Activated CD8-positive, alpha-beta memory T cell treated with anti-CD3 and anti-CD28 coated beads, Interleukin-2, amount 50 U/mL, for 1 hour (primary cell): ENCODE measurements around the gene WWOX.

ENCODE experiments used
- DNase-seq: peaks from one replicate; pipeline ENCODE4 v3.0.0-alpha.2; 2020; ENCODE audit errors: extremely low read depth

The WWOX gene

GRCh38 chr16:78225919-78226318, 126.5 kb downstream of the WWOX start:
- DNase-seq, result no peak

- DNase-seq, result no peak
Measured at GRCh38 chr16:78227855-78228254, 128.4 kb downstream of the WWOX start.

DNA sequence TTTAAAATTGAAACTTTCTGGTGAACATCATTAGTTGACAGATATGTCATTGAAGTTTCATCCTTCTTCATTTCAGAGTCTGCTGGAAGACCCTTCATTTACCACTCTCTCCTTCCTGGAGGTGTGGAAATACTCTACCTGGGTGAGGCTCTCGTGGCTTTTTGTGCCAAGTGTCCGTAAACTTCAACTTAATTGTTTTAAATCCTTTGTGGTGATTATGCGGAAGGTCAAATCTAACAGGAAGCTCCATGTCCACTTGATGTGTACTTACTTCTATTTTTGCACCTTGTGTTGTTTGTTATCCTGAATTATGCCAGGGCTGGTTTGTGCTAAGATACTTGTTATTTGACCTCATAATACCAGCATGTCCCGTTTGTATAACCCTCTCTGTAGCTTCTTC, 129.2 kb downstream of the WWOX start:
- DNase-seq, result no peak

- DNase-seq, result no peak
Measured at GRCh38 chr16:78230832-78231231, 131.4 kb downstream of the WWOX start.

DNA sequence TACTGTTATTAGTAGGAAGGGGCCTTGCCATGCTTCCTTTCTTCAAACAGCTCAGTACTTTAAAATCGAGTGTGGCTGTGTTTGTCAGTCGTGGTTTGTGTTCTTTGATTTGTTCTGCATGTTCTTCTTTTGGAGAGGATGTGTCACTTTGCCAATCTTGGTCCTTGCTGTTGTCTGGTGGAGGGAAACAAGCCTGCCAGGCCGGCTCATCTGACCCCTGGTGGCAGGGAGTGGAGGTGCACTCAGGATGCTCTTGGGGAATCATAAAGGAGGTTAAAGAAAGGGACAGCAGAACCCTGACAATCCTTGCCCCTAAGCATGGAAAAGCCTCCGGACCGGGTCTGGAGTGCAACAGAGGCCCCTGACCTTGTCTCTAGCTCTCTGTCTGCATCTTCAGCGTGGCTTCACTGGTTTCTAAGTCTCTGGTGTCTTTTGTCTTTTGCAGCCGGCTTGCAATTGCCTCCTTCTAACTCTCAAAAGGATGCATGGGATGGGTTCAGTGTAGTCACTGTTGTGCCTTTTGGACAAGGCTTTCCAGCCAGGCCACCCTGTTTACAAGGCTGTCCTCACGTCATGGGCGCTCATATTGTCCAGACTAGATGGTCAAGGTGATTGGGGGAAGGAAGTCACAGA, 135.8 kb downstream of the WWOX start:
- peak; percentile 4 for DNase-seq

- DNase-seq, result no peak
Measured at GRCh38 chr16:78235876-78236275, 136.4 kb downstream of the WWOX start.

GRCh38 chr16:78237841-78238240, 138.4 kb downstream of the WWOX start:
- no peak for DNase-seq

DNA sequence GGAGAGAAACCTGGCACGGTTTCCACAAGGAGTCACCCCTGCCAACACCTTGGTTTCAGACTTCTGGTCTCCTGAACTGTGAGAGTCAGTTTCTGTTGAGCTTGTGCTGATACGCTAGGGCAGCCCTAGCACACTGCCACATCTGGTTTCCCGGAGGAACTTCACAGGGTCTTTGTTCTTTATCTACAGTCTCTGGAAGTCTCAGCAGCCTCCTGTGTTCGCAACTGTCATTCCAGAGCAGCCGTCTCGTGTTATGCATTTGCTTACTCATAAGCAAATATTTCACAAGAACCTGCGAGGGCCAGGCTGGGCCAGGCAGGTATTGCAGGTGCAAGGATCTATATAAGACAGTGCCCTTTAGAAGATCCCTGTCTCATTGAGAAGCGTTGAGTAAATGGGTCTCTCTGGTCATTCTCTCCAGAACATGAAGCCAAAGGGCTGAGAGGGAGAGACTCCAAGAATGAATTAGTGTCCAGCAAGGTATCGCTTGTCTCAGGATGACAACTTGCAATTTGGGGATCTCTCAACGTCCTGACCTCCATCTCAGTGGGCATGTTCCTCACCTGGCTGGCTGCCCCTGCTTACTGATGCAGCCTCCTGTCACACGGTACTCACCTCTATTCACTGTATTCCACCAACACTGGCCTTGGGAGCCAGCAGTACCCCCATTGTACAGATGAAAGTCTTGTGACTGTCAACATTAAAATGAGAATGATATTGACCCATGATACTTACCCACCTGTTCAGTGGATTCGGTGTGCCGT, 141.2 kb downstream of the WWOX start:
- DNase-seq, result no peak

DNA sequence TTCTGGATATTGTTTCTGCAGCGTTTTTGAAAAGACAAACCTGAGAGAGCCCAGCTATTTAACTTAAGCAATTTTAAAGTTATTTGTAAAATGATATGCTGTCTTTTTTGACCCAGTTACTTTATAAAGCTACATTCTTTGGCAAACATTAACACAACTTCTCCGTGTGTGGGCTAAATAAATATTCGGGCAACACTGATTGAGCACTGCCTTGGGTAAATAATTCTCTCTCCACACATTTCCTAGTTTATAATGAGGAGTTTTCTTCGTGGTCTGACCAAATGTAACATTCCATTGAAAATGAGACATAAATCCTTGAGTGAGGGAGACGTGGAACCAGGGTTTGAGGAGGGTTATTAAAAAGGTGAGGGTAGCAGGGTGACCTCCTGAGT, 142.8 kb downstream of the WWOX start:
- no peak for DNase-seq

DNA sequence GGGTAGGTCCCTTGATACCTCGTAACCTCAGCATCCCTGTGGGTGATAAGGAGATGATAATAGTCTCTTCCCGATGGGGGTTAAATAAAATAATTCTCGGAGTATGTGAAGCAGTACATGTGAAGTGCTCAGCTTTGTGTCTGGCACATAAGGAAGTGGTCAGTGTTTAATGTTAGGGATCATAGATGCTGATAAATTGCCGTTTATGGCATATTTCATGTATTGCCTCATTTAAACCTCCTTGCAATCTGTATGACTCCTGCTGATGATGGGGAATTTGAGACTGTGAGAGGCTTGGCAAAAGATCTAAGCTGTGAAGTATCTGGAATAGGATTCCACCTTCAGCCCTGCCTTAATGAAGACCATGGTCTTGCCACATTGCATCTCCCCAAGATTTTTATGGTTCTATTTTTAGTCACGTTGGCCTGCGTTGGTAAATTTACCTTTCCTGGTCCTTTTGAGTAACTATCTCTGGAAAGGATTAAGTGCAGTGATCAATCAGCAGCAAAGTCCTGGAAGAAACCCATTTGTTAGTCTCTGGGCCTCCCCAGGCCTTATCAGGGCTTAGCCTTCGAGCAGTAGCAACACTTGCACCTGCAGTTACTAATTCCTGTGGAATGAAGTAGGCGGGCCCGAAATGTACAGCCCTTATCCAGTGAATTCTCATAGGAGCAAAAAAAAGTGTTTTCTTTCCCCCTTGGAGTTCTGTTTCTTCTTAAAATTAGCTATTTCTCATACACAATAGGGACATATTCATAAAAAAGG, 144.9 kb downstream of the WWOX start:
- DNase-seq, result no peak

- DNase-seq, result no peak
Measured at GRCh38 chr16:78246559-78246958, 147.1 kb downstream of the WWOX start.

DNA sequence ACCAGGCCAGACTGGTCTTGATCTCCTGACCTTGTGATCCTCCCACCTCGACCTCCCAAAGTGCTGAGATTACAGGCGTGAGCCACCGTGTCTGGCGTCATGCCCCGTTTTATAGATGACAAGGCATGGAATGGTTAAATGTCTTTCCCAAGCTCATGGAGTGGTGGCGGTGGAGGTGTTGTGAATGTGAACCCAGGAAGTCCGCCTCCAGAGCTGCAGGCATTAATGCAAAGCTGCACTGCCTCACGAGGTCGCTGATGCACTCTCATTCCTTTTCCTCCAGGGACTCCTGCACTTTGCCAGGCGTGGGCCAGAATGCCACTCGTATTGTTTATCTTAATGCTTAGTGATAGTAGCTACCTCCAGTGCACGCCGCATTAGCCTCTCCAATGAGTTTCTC, 149.6 kb downstream of the WWOX start:
- no peak for DNase-seq

DNA sequence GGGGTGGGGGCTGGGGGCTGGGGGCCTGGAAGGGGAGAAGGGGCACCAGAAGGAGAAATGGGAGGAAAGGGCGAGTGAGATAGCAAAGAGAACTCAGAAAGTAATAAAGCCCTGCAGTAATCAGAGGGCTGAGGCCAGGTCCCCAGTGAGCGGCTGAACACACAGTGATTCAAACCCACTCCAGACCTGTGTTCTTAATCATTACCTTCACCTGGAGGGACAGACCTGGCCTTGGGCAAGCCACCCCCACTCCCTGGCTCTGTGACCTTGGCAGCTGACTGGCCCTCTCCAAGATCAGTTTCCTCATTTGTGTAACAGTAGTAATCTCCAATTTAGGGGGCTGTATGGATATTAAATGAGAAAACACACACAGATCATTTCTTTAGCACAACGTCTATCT, 150.4 kb downstream of the WWOX start:
- DNase-seq, result no peak

DNA sequence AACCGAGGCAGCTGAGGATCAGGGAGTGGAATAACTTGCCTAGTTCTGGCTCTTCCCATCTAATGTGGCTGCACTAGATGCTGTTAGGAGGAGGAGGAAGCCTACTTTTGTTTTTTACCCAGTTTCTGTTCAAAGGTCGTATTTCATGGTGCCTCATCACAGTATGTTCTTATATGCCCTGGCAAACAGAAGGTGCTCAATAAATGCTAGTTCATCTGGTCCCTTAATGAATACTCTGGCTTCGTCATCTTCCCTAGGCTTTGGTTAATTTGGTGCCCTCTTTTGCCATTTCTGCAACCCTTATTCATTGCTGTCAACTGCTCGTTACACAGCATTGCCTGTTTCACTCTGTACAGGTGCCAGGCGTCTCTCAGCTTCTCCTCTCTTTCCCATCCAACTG, 151.7 kb downstream of the WWOX start:
- no peak for DNase-seq

- DNase-seq, result no peak
Measured at GRCh38 chr16:78252757-78253156, 153.3 kb downstream of the WWOX start.

- DNase-seq, result no peak
Measured at GRCh38 chr16:78254841-78255240, 155.4 kb downstream of the WWOX start.

- DNase-seq, result no peak
Measured at GRCh38 chr16:78256686-78257375, 157.4 kb downstream of the WWOX start.

GRCh38 chr16:78257376-78257728, 157.9 kb downstream of the WWOX start:
- DNase-seq, result no peak

DNA sequence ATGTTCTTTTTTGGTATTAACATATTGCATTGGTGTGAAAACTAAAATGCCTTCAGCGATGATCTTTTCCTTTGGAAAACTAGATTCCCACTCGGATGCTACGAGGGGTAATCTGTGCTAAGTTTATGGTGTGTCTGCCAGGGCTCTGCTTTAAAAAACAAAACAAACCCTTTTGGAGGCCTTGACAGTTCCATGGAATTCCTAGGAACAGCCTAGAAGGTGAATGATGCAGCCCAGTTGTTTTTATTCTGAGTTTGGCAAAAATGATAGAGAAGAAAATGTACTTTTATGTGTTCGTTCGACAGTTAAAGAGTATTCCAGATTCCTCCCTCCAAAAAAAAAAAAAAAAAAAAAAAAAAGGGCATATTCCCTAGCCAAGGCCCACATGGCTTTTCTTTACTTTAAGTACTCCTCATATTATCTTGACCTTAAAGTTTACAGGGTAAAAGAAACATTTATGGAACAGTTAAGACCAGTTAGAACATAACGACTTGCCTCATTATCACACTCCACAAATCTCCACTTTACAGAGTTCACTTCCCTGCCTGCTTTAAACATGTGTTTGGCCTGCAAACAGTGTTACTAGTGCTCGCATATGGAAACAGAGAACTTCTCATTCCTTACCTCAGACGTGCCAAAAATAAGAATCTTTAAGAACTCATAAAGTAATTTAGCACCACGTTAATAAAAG, 159.1 kb downstream of the WWOX start:
- DNase-seq, result no peak

DNA sequence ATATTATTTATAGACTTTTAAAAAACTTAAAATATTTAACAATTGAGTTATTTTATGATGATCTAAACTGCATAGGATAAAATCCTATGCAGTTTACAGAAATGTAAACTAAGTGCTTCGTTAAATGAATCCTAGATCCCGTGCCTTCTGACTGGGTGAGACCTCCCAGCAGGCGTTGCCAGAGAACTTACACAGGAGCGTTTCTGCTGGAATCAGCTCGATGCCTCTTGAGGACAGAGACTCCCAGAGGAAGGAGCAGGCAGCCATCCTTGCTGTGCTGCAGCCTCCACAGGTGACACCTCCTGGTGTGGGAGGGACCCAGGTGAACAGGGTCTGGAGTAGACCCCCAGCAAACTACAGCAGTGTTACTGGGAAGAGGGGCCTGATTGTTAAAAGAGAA, 160.4 kb downstream of the WWOX start:
- no peak for DNase-seq

- DNase-seq, result no peak
Measured at GRCh38 chr16:78264642-78265041, 165.2 kb downstream of the WWOX start.

DNA sequence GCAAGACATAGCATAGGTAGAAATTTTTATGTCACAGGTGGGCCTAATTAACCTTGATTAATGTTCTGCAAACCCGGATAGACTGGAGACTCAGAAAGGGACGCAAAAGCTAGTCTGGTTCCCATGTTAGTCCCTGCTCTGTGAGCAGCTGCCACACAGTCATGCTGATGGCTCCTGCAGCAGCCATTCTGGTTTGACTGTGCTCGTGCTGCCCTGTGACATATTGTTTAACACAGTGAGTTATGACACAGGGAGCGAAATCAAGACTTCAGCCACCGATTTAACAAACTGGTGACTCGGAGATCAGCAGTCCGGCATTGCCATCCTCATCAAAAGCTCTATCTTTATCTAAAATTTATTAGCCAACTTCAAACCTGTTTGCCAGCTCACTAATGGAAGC, 169.8 kb downstream of the WWOX start:
- DNase-seq, result no peak
